ENCODE data around the gene CORT.

Gene CORT

DNA sequence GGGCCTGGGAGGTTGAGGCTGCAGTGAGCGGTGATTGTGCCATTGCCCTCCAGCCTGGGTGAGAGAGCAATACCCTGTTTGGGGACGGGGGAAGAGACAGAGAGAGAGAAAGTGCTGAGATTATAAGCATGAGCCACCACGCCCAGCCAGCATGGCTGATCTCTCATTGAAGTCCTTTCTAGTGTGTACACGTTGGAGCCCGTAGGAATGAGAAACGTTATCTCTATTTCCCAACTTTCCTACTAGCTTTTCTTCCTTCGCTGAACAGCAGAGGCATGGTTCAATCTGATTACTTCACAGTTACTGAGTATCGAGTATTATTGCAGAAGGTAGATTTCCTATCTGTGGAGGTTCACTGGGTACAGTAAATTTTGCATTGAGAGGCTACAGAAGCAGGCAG, 29.5 kb downstream of the CORT start:
- DNase-seq: no peak

DNA sequence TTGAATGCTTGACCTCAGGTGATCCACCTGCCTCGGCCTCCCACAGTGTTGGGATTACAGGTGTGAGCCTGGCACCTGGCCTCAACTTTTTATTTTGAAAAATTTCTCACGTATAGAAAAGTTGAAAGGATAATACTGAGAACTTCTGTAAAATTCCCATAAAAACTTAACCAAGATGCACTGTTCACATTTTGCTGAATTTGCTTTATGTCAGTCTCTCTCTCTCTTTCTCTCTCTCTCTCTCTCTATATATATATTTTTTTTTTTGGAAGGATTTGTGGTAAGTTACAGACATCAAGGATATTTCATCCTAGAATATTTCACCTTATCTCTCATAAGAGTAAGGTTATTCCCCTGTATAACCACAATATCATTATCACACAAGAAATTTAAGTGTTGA, 30.8 kb downstream of the CORT start:
- DNase-seq: no peak

DNA sequence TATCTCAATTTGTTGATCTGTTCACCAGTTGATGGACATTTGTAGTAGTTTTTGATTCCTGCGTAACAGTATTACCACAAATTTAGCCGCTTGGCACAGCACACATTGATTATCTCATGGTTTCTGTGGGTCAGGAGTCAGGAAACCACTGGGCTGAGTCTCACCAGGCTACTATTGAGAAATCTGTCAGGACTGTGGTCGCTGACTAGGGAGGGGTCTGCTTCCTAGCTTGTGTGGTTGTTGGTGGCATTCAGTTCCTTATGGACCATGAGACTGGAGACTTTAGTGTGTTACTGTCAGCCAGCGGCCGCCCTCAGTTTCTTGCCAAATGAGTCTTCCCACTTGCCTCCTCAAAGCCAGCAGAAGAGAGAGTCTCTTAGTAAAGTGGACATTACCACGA, 34.7 kb downstream of the CORT start:
- no peak for DNase-seq

DNA sequence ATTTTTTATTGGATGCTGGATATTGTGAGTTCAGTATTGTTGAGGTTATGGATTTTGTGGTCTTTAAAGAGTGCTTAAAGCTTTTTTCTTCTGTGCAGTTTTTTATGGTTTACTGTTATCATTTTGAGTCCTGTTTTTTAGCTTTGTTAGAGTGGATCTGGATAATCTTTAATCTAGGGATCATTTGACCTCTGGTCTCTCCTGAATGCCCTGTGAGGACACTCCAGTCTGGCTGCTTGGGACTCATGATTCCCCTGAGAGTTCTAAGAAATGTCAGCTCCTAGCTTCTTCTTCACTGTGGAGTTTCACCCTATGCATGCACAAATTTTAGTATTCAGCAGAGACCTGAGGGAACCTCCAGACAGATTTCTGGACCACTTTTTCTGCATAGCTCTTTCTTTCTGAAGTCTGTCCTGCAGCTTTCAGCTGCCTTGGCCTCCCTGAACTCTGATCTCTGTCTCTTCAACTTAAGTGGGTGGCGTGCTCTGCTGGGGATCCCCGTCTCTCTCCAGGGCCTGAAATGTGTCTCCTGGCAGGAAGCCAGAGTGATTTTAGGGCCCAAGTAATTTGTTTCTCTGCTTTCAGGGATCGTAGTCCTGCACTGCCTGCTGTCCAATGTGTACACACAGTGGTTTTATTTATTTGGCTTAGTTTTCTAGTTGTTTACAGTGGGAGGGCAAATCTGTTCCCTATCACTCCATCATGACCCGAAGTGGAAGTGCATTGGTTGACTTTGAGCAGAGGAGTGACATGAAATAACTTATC, 39.6 kb downstream of the CORT start:
- no peak for DNase-seq

DNA sequence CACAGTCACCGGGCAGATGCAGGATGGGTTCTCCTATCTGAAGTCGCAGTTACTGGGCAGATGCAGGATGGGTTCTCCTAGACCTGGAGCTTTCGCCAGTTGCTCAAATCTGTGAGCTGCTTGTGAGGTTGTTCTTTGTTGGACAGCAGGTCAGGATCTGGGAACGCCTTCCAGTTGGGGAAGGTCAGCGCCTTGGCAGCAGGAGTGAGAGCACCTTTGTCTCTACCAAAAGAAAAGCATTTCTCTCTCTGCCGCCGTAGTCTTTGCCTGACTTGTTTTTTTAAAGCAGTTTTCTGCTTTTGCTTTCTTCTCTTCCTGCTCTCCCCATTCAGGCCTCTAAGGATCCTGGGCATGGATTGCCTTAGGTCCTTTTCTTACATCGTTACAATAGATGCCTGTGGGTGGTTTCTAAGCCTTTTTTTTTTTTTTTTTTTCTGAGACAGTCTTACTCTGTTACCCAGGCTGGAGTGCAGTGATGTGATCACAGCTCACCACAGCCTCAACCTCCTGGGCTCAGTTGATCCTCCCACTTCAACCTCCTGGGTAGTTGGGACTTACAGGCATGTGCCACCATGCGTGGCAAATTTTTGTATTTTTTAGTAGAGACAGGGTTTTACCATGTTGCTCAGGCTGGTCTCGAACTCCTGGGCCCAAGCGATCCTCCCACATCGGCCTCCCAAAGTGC, 40.6 kb downstream of the CORT start:
- no peak for DNase-seq

DNA sequence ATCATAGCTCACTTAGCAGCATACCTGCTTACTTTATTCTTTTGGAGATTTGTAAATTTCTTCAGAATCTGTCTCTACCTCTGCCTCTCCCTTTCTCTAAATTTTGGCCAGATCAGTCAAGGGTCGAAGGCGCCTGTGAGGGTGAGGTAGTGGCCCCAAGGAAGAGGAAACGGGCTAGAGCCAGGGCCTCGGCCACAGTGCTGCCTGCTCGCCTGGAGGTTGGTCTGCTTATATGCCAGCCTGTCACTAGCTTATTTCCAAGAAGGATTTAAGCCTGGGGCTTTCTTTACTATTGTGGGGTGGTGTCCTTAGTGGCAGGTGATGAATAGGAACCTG, 44.6 kb downstream of the CORT start:
- no peak for DNase-seq

DNA sequence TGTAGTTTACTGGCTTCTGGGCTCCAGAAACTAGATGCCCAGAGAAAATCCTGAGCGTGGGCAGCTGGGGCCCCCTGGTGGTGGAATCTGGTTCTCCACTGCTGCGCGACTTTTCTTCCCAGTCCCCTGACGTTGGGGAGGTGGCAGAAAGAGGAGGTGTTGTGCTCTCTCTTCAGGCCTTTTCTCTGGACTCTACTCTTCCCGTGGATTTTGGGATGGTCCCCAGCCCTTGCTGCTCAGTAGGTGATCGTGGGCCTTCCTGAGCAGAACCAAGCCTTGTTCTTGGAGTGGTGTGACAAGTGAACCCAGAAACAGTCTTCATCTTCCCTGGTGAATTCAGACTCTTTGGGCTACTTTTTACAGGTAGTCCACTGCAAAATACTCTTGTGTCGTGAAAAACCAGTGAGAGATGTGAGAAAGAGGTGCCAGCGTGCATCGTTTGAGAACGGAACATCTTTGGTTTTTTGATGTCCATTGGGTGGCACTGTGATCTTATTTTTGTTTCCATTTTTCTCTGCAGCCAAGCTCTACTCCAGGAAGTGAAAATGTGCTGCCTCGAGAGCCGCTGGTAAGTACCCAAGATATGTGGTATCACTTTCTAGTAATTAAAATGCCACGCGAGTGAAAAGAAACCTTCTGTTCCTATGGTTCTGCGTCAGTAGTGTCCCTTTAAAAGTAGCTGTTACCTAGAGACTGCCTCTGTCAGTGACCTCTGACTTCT, 45.1 kb downstream of the CORT start:
- DNase-seq: peak; percentile 9 to 42

DNA sequence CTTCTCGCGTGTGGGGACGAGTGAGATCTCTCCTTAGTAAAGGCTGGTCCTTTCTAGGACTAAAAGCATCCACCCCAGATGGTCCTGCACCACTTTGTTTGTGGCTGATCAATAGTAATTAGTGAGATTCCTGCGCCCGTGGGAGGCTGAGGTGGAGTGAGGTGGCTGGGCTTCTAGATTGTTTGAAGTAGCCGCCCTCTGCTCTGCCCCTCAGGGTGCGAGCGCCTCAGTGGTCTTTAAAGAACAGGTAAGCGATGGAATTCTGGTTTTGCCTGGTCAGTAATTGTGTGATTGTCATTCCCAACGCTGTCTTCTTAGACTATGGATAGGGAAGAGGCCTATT, 45.6 kb downstream of the CORT start:
- no peak for DNase-seq

DNA sequence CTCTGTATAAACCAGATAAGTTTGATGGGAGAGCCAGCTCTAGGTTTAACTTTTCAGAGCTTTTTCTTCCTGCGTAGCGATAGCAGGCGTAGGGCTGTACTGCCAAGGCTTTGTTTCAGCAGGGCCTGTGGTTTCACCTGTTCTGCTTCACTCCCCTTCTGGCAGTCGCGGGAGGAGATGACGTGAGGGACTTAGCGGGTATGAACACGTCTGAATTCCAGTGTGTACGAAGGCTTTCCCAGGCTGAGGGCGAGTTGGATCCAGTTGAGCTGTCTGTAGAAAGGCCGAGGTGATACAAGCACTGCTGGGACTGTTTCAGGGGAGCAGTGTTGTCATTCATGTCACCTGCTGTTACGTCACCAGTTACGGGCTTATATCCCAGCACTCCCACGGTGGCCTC, 46.1 kb downstream of the CORT start:
- DNase-seq: no peak

DNA sequence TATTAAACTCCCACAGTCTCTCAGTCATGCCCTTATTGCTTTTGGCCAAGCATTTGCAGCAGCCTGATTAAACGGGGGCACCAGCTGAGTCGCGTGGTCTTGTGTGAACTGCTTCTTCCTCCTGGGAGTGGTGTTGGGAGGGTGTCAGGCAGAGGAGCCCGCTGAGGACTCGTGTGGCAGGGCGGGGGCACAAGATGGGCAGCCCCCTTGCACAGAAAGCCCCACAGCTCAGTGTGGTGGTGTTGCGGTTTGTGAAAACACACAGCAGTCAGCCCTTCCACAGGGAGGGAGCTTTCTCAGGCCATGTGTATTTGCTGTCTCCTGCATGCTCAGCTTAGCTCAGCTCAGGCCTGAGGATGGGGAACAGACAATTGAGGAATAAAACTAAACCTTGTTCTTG, 47.3 kb downstream of the CORT start:
- DNase-seq: no peak

DNA sequence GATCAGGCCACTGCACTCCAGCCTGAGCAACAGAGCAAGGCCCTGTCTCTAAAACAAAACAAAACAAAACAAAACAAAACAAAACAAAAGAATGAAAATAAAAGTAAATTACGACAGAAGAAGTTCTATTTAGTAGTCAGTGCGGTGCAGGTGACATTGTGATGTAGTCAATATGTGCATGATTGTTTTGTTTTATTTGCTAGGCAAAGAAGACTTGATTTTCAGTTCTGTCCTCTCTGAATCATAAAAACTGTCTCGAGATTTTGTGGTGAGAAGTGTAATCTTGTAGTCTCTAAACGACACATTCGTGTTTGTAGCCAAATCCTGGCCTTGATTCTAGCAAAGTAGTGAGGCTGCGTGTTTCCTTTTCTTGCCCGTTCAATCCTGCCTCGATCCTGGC, 48.4 kb downstream of the CORT start:
- no peak for DNase-seq

All from SHP77 (cell line).